ENCODE results near the gene LRRC73. TPM values are rescaled to one million over a fixed set of nuclear protein-coding genes. Genes with fewer than 3 reads are reported as not detected.

LRRC73 gene
- total RNA-seq, 1 experiment from 2014 or later, result 0.37 TPM

- no peaks in the 10 kb centered on the region for H3K9me3 Mint-ChIP-seq (ENCODE audit: unreplicated experiment)
- H3K4me1 Mint-ChIP-seq (ENCODE audit: insufficient read depth, unreplicated experiment), result peaks cover 5% of the 10 kb centered on the region
- no peak overlapping the region for H3K27ac Mint-ChIP-seq (ENCODE audit: low read depth, unreplicated experiment)
- H3K4me3 Mint-ChIP-seq (ENCODE audit: unreplicated experiment), result no peak overlapping the region
- no peaks in the 10 kb centered on the region for H3K36me3 Mint-ChIP-seq (ENCODE audit: insufficient read depth, unreplicated experiment)
- BruUV-seq (replicated peaks), result no TSS peak
- TF ChIP-seq, protein P1, sequence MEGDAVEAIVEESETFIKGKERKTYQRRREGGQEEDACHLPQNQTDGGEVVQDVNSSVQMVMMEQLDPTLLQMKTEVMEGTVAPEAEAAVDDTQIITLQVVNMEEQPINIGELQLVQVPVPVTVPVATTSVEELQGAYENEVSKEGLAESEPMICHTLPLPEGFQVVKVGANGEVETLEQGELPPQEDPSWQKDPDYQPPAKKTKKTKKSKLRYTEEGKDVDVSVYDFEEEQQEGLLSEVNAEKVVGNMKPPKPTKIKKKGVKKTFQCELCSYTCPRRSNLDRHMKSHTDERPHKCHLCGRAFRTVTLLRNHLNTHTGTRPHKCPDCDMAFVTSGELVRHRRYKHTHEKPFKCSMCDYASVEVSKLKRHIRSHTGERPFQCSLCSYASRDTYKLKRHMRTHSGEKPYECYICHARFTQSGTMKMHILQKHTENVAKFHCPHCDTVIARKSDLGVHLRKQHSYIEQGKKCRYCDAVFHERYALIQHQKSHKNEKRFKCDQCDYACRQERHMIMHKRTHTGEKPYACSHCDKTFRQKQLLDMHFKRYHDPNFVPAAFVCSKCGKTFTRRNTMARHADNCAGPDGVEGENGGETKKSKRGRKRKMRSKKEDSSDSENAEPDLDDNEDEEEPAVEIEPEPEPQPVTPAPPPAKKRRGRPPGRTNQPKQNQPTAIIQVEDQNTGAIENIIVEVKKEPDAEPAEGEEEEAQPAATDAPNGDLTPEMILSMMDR (IDR thresholded peaks at IDR 0.05; ENCODE audit: unreplicated experiment), result no peak
- H3K27me3 Mint-ChIP-seq (ENCODE audit: insufficient read depth, unreplicated experiment), result no peaks in the 10 kb centered on the region
- no peak for DNase-seq (ENCODE audit: unreplicated experiment)
- intact Hi-C loops (cut with micrococcal nuclease), result no loop called here
- POLR2A ChIA-PET, result interaction anchor here (0.6 to 2.7 kb wide), 4 partner anchors 8 to 101 kb away, joined by 3 to 10 read pairs (median 4); no protein-coding TSS in a partner anchor
- CTCF ChIA-PET, result interaction anchor here (1.0 to 1.2 kb wide), 4 partner anchors 24 to 241 kb away, joined by 3 to 6 read pairs (median 3); no protein-coding TSS in a partner anchor
These were observed 38.7 kb downstream of the LRRC73 start for GRCh38 chr6:43471399-43471798.

- no TSS peak for BruUV-seq (replicated peaks)
- ChIA-PET POLR2A (interaction anchor here (1.0 to 2.7 kb wide), 3 partner anchors 10 to 26 kb away, joined by 3 to 10 read pairs (median 4); no protein-coding TSS in a partner anchor), CTCF (interaction anchor here (0.6 to 0.7 kb wide), 4 partner anchors 209 to 724 kb away, joined by 3 to 5 read pairs (median 4); partner anchors contain the start of gene TBCC)
- Mint-ChIP-seq H3K27ac (ENCODE audit: low read depth, unreplicated experiment) (no peak overlapping the region), H3K36me3 (ENCODE audit: insufficient read depth, unreplicated experiment) (no peaks in the 10 kb centered on the region), H3K4me3 (ENCODE audit: unreplicated experiment) (no peak overlapping the region), H3K4me1 (ENCODE audit: insufficient read depth, unreplicated experiment) (peaks cover 5% of the 10 kb centered on the region), H3K9me3 (ENCODE audit: unreplicated experiment) (no peaks in the 10 kb centered on the region), H3K27me3 (ENCODE audit: insufficient read depth, unreplicated experiment) (no peaks in the 10 kb centered on the region)
- DNase-seq (ENCODE audit: unreplicated experiment), result no peak
- intact Hi-C loops (cut with micrococcal nuclease), result no loop called here
- TF ChIP-seq, protein P1 (IDR thresholded peaks at IDR 0.05; ENCODE audit: unreplicated experiment), result no peak
These were observed 40.2 kb downstream of the LRRC73 start for GRCh38 chr6:43469947-43470346.

- peaks cover 5% of the 10 kb centered on the region for H3K4me1 Mint-ChIP-seq (ENCODE audit: insufficient read depth, unreplicated experiment)
- CTCF ChIA-PET, result interaction anchor here (0.7 to 1.6 kb wide), 3 partner anchors 24 to 723 kb away, joined by 4 to 5 read pairs (median 5); partner anchors contain the start of gene TBCC
- DNase-seq (ENCODE audit: unreplicated experiment), result peak; percentile 49
- POLR2A ChIA-PET, result interaction anchor here (1.0 to 2.7 kb wide), 3 partner anchors 11 to 27 kb away, joined by 3 to 10 read pairs (median 4); no protein-coding TSS in a partner anchor
- H3K9me3 Mint-ChIP-seq (ENCODE audit: unreplicated experiment), result no peaks in the 10 kb centered on the region
- H3K27ac Mint-ChIP-seq (ENCODE audit: low read depth, unreplicated experiment), result no peak overlapping the region
- H3K27me3 Mint-ChIP-seq (ENCODE audit: insufficient read depth, unreplicated experiment), result no peaks in the 10 kb centered on the region
- H3K36me3 Mint-ChIP-seq (ENCODE audit: insufficient read depth, unreplicated experiment), result no peaks in the 10 kb centered on the region
- intact Hi-C loops (cut with micrococcal nuclease), result no loop called here
- H3K4me3 Mint-ChIP-seq (ENCODE audit: unreplicated experiment), result no peak overlapping the region
- TF ChIP-seq, protein P1 (IDR thresholded peaks at IDR 0.05; ENCODE audit: unreplicated experiment), result no peak
- no TSS peak for BruUV-seq (replicated peaks)
These were observed 41.1 kb downstream of the LRRC73 start for GRCh38 chr6:43468748-43469681.

DNA sequence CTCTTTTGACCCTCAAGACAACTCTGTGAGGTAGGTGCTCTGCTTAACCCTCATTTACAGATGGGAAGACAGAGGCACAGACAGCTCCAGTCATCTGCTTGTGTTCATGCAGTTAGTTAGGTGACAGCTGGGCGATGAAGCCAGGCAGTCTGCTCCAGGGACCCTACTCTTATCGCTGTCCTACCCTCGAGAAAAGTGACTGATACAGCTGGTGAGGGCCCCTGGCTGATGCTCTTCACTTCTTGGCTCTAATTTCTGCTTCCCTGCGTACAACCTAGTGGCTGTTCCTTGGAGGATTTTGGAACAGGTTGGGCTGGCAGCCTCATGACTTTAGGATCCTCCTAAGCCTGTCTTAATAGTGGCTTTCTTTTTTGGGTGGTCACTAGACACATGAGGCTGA is 41.9 kb downstream of the LRRC73 start:
- H3K27me3 Mint-ChIP-seq (ENCODE audit: insufficient read depth, unreplicated experiment), result no peaks in the 10 kb centered on the region
- no peaks in the 10 kb centered on the region for H3K9me3 Mint-ChIP-seq (ENCODE audit: unreplicated experiment)
- TF ChIP-seq, protein P1 (IDR thresholded peaks at IDR 0.05; ENCODE audit: unreplicated experiment), result no peak
- no peak overlapping the region for H3K27ac Mint-ChIP-seq (ENCODE audit: low read depth, unreplicated experiment)
- no peak overlapping the region for H3K4me3 Mint-ChIP-seq (ENCODE audit: unreplicated experiment)
- peaks cover 5% of the 10 kb centered on the region for H3K4me1 Mint-ChIP-seq (ENCODE audit: insufficient read depth, unreplicated experiment)
- intact Hi-C loops (cut with micrococcal nuclease), result no loop called here
- no TSS peak for BruUV-seq (replicated peaks)
- CTCF ChIA-PET, result interaction anchor here (1.6 kb wide), 1 partner anchor 25 kb away, joined by 4 read pairs; no protein-coding TSS in a partner anchor
- no peaks in the 10 kb centered on the region for H3K36me3 Mint-ChIP-seq (ENCODE audit: insufficient read depth, unreplicated experiment)
- POLR2A ChIA-PET, result interaction anchor here (0.5 kb wide), 1 partner anchor 75 kb away, joined by 3 read pairs; no protein-coding TSS in a partner anchor
- DNase-seq (ENCODE audit: unreplicated experiment), result no peak

Data from MCF 10A (cell line).